ENCODE measurements around the gene BTBD17. TPM values are rescaled to one million over a fixed set of nuclear protein-coding genes. Genes with fewer than 3 reads are reported as not detected.
A peak's percentile ranks its signal among the peaks of the same experiment; 100 is the strongest.

BTBD17 gene
- total RNA-seq, 1 experiment from 2014 or later: 3.4 TPM

GRCh38 chr17:74362810-74363498 lies 1.3 kb upstream of the BTBD17 start:
- Histone ChIP-seq H3K9me3 (ENCODE audit: low read depth, low read length, poor library complexity, severe bottlenecking) (no peaks in the 10 kb centered on the region), H3K36me3 (ENCODE audit: insufficient read depth, low read length, poor library complexity, severe bottlenecking) (no peaks in the 10 kb centered on the region), H3K27ac (ENCODE audit: low read depth, low read length, poor library complexity, severe bottlenecking) (peak overlapping the region; percentile 70), H3K4me3 (ENCODE audit: low read depth, low read length, poor library complexity, severe bottlenecking) (no peak overlapping the region), H3K27me3 (replicated peaks; ENCODE audit: insufficient read depth, low read depth, low read length, poor library complexity) (peaks cover 3% of the 10 kb centered on the region), H3K4me1 (ENCODE audit: insufficient read depth, low read length, poor library complexity, severe bottlenecking) (peaks cover 25% of the 10 kb centered on the region)
- intact Hi-C loops (cut with micrococcal nuclease; ENCODE audit: unreplicated experiment): loop anchor here (10.0 kb wide), 1 partner anchor 242 kb away; no protein-coding TSS in a partner anchor
- ChIA-PET POLR2A (ENCODE audit: low non-redundant PET) (interaction anchor here (0.7 kb wide), 1 partner anchor 137 kb away, joined by 3 read pairs; no protein-coding TSS in a partner anchor), CTCF (interaction anchor here (0.6 to 0.9 kb wide), 4 partner anchors 8 to 1836 kb away, joined by 3 to 4 read pairs (median 4); no protein-coding TSS in a partner anchor)
- no peak for TF ChIP-seq EZH2 (IDR thresholded peaks at IDR 0.05; ENCODE audit: borderline replicate concordance, low read depth, low read length, poor library complexity, severe bottlenecking)
- TF ChIP-seq, protein P1, sequence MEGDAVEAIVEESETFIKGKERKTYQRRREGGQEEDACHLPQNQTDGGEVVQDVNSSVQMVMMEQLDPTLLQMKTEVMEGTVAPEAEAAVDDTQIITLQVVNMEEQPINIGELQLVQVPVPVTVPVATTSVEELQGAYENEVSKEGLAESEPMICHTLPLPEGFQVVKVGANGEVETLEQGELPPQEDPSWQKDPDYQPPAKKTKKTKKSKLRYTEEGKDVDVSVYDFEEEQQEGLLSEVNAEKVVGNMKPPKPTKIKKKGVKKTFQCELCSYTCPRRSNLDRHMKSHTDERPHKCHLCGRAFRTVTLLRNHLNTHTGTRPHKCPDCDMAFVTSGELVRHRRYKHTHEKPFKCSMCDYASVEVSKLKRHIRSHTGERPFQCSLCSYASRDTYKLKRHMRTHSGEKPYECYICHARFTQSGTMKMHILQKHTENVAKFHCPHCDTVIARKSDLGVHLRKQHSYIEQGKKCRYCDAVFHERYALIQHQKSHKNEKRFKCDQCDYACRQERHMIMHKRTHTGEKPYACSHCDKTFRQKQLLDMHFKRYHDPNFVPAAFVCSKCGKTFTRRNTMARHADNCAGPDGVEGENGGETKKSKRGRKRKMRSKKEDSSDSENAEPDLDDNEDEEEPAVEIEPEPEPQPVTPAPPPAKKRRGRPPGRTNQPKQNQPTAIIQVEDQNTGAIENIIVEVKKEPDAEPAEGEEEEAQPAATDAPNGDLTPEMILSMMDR (conservative IDR thresholded peaks at IDR 0.05; ENCODE audit: low read depth, low read length): no peak
- no peak for DNase-seq (ENCODE audit: low spot score)
- no TSS peak for BruUV-seq (replicated peaks)

DNA sequence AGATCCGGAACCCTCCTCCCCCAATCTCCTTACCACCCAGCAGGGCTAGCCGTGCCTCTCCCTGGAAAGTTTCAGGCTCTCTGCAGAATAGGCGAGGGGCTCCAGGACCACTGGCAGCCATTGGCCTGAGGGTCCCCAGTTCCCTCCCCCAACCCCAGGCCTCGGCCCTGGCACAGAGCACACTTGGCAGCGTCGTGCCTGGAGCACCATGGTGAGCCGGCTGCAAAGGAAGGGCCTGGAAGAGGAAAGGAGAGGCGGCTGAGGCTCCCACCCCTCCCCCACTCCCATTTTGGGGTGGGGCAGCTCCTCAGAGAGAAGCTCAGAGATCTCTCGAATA lies 369 bp upstream of the BTBD17 start:
- Histone ChIP-seq H3K27me3 (replicated peaks; ENCODE audit: insufficient read depth, low read depth, low read length, poor library complexity) (peaks cover 12% of the 10 kb centered on the region), H3K4me3 (ENCODE audit: low read depth, low read length, poor library complexity, severe bottlenecking) (peak overlapping the region; percentile 35), H3K27ac (ENCODE audit: low read depth, low read length, poor library complexity, severe bottlenecking) (peak overlapping the region; percentile 70), H3K9me3 (ENCODE audit: low read depth, low read length, poor library complexity, severe bottlenecking) (no peaks in the 10 kb centered on the region), H3K4me1 (ENCODE audit: insufficient read depth, low read length, poor library complexity, severe bottlenecking) (peaks cover 25% of the 10 kb centered on the region), H3K36me3 (ENCODE audit: insufficient read depth, low read length, poor library complexity, severe bottlenecking) (no peaks in the 10 kb centered on the region)
- peak; percentile 37 for DNase-seq (ENCODE audit: low spot score)
- BruUV-seq (replicated peaks): no TSS peak
- ChIA-PET CTCF (interaction anchor here (0.6 to 0.7 kb wide), 2 partner anchors 17 to 1835 kb away, joined by 3 to 4 read pairs; no protein-coding TSS in a partner anchor), POLR2A (ENCODE audit: low non-redundant PET) (no interaction called here)
- intact Hi-C loops (cut with micrococcal nuclease; ENCODE audit: unreplicated experiment): loop anchor here (10.0 kb wide), 1 partner anchor 243 kb away; no protein-coding TSS in a partner anchor
- no peak for TF ChIP-seq EZH2 (IDR thresholded peaks at IDR 0.05; ENCODE audit: borderline replicate concordance, low read depth, low read length, poor library complexity, severe bottlenecking)
- TF ChIP-seq, protein P1 (conservative IDR thresholded peaks at IDR 0.05; ENCODE audit: low read depth, low read length): no peak

GRCh38 chr17:74360899-74361229 lies 804 bp downstream of the BTBD17 start:
- intact Hi-C loops (cut with micrococcal nuclease; ENCODE audit: unreplicated experiment): loop anchor here (10.0 kb wide), 1 partner anchor 244 kb away; no protein-coding TSS in a partner anchor
- Histone ChIP-seq H3K27ac (ENCODE audit: low read depth, low read length, poor library complexity, severe bottlenecking) (no peak overlapping the region), H3K4me3 (ENCODE audit: low read depth, low read length, poor library complexity, severe bottlenecking) (peak overlapping the region; percentile 35)

More at GRCh38 chr17:74360899-74361229, 804 bp downstream of the BTBD17 start:
- no TSS peak for BruUV-seq (replicated peaks)
- TF ChIP-seq, protein P1 (conservative IDR thresholded peaks at IDR 0.05; ENCODE audit: low read depth, low read length): no peak
- no peaks in the 10 kb centered on the region for H3K9me3 ChIP-seq (ENCODE audit: low read depth, low read length, poor library complexity, severe bottlenecking)
- CTCF ChIA-PET: no interaction called here
- no peak for DNase-seq (ENCODE audit: low spot score)
- H3K27me3 ChIP-seq (replicated peaks; ENCODE audit: insufficient read depth, low read depth, low read length, poor library complexity): peaks cover 20% of the 10 kb centered on the region
- H3K36me3 ChIP-seq (ENCODE audit: insufficient read depth, low read length, poor library complexity, severe bottlenecking): no peaks in the 10 kb centered on the region
- POLR2A ChIA-PET (ENCODE audit: low non-redundant PET): no interaction called here
- peaks cover 25% of the 10 kb centered on the region for H3K4me1 ChIP-seq (ENCODE audit: insufficient read depth, low read length, poor library complexity, severe bottlenecking)
